DND-41 (cell line): ENCODE data around the gene SNUPN.
"Not testable (repeated sequence)": the region's sequence is repeated elsewhere in the genome, so short reads cannot be mapped to it uniquely, and the experiment has no call there.

ENCODE experiments used
- ATAC-seq: fragments of 200-7000 bp; cut with Tn5 transposase; 3 replicates; pipeline ENCODE4 v1.9.1; 2021; ENCODE audit warnings: low read depth; ENCODE audit not compliant: insufficient read depth
- DNase-seq: peaks from one replicate; pipeline ENCODE4 v3.0.0-alpha.2; 2020
- H2AFZ ChIP-seq: 2 replicates; pipeline ENCODE4 v1.6.0; 2012; ENCODE audit warnings: low read depth, low read length
- H3K27ac ChIP-seq: 2 replicates; pipeline ENCODE4 v1.5.1; 2012; ENCODE audit warnings: low read length, inconsistent platforms
- H3K27me3 ChIP-seq: fragments of 200-600 bp; sonication (generic); 2 replicates; pipeline ENCODE4 v1.6.0; 2012; ENCODE audit warnings: low read length, mild to moderate bottlenecking, inconsistent platforms; ENCODE audit not compliant: insufficient read depth, poor library complexity
- H3K36me3 ChIP-seq: 2 replicates; pipeline ENCODE4 v1.5.1; 2012; ENCODE audit warnings: low read length, inconsistent platforms; ENCODE audit not compliant: insufficient read depth
- H3K4me1 ChIP-seq: 2 replicates; pipeline ENCODE4 v1.5.1; 2012; ENCODE audit warnings: mild to moderate bottlenecking, low read length; ENCODE audit not compliant: insufficient read depth
- H3K4me2 ChIP-seq: 2 replicates; pipeline ENCODE4 v1.6.0; 2012; ENCODE audit warnings: mild to moderate bottlenecking, moderate library complexity, low read length, inconsistent platforms; ENCODE audit not compliant: insufficient read depth
- H3K4me3 ChIP-seq, 2 experiments: fragments of 200-600 bp in 1 of 2; shearing (Covaris generic) in 1 of 2; 2 replicates each; pipeline ENCODE4 v1.5.1; 2012 to 2016; ENCODE audit warnings: inconsistent platforms in 2 of 2, low read length in 2 of 2, mild to moderate bottlenecking in 2 of 2, low read depth in 1 of 2, moderate library complexity in 1 of 2
- H3K79me2 ChIP-seq: 2 replicates; pipeline ENCODE4 v1.6.0; 2012; ENCODE audit warnings: low read length, inconsistent platforms; ENCODE audit not compliant: insufficient read depth
- H3K9ac ChIP-seq: 2 replicates; pipeline ENCODE4 v1.6.0; 2012; ENCODE audit warnings: low read depth, mild to moderate bottlenecking, inconsistent platforms, low read length, moderate library complexity
- H3K9me3 ChIP-seq: 2 replicates; pipeline ENCODE4 v1.5.1; 2012; ENCODE audit warnings: low read length, moderate library complexity, mild to moderate bottlenecking, inconsistent platforms; ENCODE audit not compliant: insufficient read depth, severe bottlenecking
- H4K20me1 ChIP-seq: 2 replicates; pipeline ENCODE4 v1.6.0; 2012; ENCODE audit warnings: low read length; ENCODE audit not compliant: insufficient read depth
- CTCF ChIP-seq: IDR thresholded peaks from 2 replicates; pipeline ENCODE4 v1.5.1; 2012; ENCODE audit warnings: borderline replicate concordance, low read length, moderate library complexity, mild to moderate bottlenecking; ENCODE audit not compliant: poor library complexity, severe bottlenecking; ENCODE audit errors: extremely low read depth
- EZH2 ChIP-seq: IDR thresholded peaks from 3 replicates; pipeline ENCODE4 v1.6.1; 2012; ENCODE audit warnings: borderline replicate concordance, low read depth, mild to moderate bottlenecking, moderate library complexity, low read length, inconsistent platforms; ENCODE audit not compliant: severe bottlenecking

Gene SNUPN

GRCh38 chr15:75591655-75592364 is 33.7 kb downstream of the SNUPN start:
- H3K4me3 ChIP-seq: no peak overlapping the region
- H3K4me2 ChIP-seq: no peak overlapping the region
- TF ChIP-seq CTCF: no peak
- no peak for TF ChIP-seq EZH2
- no peaks in the 10 kb centered on the region for H3K4me1 ChIP-seq
- no peak overlapping the region for H2AFZ ChIP-seq
- H3K9ac ChIP-seq: no peak overlapping the region
- H3K27me3 ChIP-seq: no peaks in the 10 kb centered on the region
- DNase-seq (no peak), ATAC-seq (no peak)
- H3K79me2 ChIP-seq: no peaks in the 10 kb centered on the region
- peaks cover 23% of the 10 kb centered on the region for H3K36me3 ChIP-seq
- no peak overlapping the region for H3K27ac ChIP-seq
- no peaks in the 10 kb centered on the region for H3K9me3 ChIP-seq
- H4K20me1 ChIP-seq: no peaks in the 10 kb centered on the region

- no peak overlapping the region for H3K4me2 ChIP-seq
Measured at GRCh38 chr15:75590239-75590638, 35.3 kb downstream of the SNUPN start.

GRCh38 chr15:75589071-75589470 is 36.5 kb downstream of the SNUPN start:
- H3K27ac ChIP-seq: no peak overlapping the region
- H4K20me1 ChIP-seq: no peaks in the 10 kb centered on the region
- H3K4me1 ChIP-seq: no peaks in the 10 kb centered on the region
- no peak overlapping the region for H3K4me3 ChIP-seq
- peaks cover 3% of the 10 kb centered on the region; the same call in 1 of the 2 replicates for H3K36me3 ChIP-seq
- H3K27me3 ChIP-seq: no peaks in the 10 kb centered on the region
- TF ChIP-seq CTCF (no peak), EZH2 (no peak)
- H3K9ac ChIP-seq: no peak overlapping the region
- ATAC-seq (no peak), DNase-seq (no peak)
- H3K4me2 ChIP-seq: no peak overlapping the region
- no peaks in the 10 kb centered on the region for H3K9me3 ChIP-seq
- H2AFZ ChIP-seq: no peak overlapping the region
- H3K79me2 ChIP-seq: no peaks in the 10 kb centered on the region

More at GRCh38 chr15:75590239-75590638, 35.3 kb downstream of the SNUPN start:
- H3K36me3 ChIP-seq: peaks cover 9% of the 10 kb centered on the region; the same call in 1 of the 2 replicates
- no peak overlapping the region for H3K4me3 ChIP-seq
- no peak overlapping the region for H2AFZ ChIP-seq
- no peak overlapping the region for H3K27ac ChIP-seq
- ATAC-seq: no peak
- no peaks in the 10 kb centered on the region for H3K4me1 ChIP-seq
- no peak overlapping the region for H3K9ac ChIP-seq
- TF ChIP-seq CTCF (no peak), EZH2 (no peak)
- no peaks in the 10 kb centered on the region for H3K27me3 ChIP-seq
- no peaks in the 10 kb centered on the region for H3K79me2 ChIP-seq
- no peaks in the 10 kb centered on the region for H3K9me3 ChIP-seq
- H4K20me1 ChIP-seq: no peaks in the 10 kb centered on the region
- DNase-seq: no peak

GRCh38 chr15:75586422-75586821 is 39.1 kb downstream of the SNUPN start:
- ATAC-seq, H4K20me1 ChIP-seq, H3K79me2 ChIP-seq, H3K27ac ChIP-seq, H3K9me3 ChIP-seq, H3K27me3 ChIP-seq, H3K4me1 ChIP-seq, H2AFZ ChIP-seq, DNase-seq, H3K9ac ChIP-seq, H3K4me2 ChIP-seq, H3K36me3 ChIP-seq, H3K4me3 ChIP-seq: not testable (repeated sequence)
